Right cardiac atrium (tissue), 5 donors: ENCODE results near the gene SLC31A2. TPM values are rescaled to one million over a fixed set of nuclear protein-coding genes. Genes with fewer than 3 reads are reported as not detected.

Source experiments
- ATAC-seq, 2 donors: fragments of 200-7000 bp; cut with Tn5 transposase; one replicate each; pipeline versions ENCODE4 v1.8.0 to v1.9.1; 2020; ENCODE audit warnings: moderate library complexity in 2 of 2, mild to moderate bottlenecking in 1 of 2
- DNase-seq, 3 donors: peaks; one replicate each; pipeline ENCODE4 v3.0.0-alpha.2; 2020
- H3K27ac ChIP-seq: one replicate; pipeline ENCODE4 v1.5.1; 2013; ENCODE audit warnings: mild to moderate bottlenecking, low read length, control low read depth, moderate library complexity
- H3K27me3 ChIP-seq: one replicate; pipeline ENCODE4 v1.6.1; 2013; ENCODE audit not compliant: control insufficient read depth, insufficient read depth
- H3K4me1 ChIP-seq: one replicate; pipeline ENCODE4 v1.6.1; 2013; ENCODE audit warnings: low read length; ENCODE audit not compliant: control insufficient read depth, insufficient read depth
- H3K4me3 ChIP-seq: one replicate; pipeline ENCODE4 v1.5.1; 2013; ENCODE audit warnings: low read length, control low read depth
- H3K9me3 ChIP-seq: one replicate; pipeline ENCODE4 v1.6.1; 2013; ENCODE audit warnings: low read length; ENCODE audit not compliant: control insufficient read depth
- WGBS: extraction: QIAGEN DNeasy Blood & Tissue Kit; methylation state at CpG from one replicate; pipeline ENCODE4 v1.1.7; 2013; 5-methylcytosine and 5-hydroxymethylcytosine counted together
- intact Hi-C, 4 donors: fragments of 100-400 bp; cut with DNase I; formaldehyde crosslinking; loops; one replicate each; pipeline versions ENCODE4 v1.11.0 to v1.14.0; 2022 to 2023
- polyA plus RNA-seq: library from polyadenylated mRNA; stranded (reverse); fragments of 200-250 nt; gene quantifications from one replicate; pipeline ENCODE4 v1.2.3, GENCODE V29; 2013
- total RNA-seq, 4 donors: library from RNA; stranded (reverse); fragmentation: NEBNext Ultra II Directional; extraction: Animal tissue kit (Norgen Biotek cat#: 25700); gene quantifications; one replicate each; pipeline ENCODE4 v1.2.1, GENCODE V29; 2021
- donor health status: healthy with polysubstance abuse.
- donor health status: DM: no; HTN: yes; CAD: no.
- donor health status: DM: no; HTN: no; CAD: no.
- donor health status: DM: no; HTN: yes; CAD: no; lungs with severe emphysema.
- donor health status: DM: yes; HTN: yes; CAD: no.

The SLC31A2 gene
- total and polyA plus RNA-seq, 5 donors, result 8.8 to 11.4 (median 10.1) TPM

DNA sequence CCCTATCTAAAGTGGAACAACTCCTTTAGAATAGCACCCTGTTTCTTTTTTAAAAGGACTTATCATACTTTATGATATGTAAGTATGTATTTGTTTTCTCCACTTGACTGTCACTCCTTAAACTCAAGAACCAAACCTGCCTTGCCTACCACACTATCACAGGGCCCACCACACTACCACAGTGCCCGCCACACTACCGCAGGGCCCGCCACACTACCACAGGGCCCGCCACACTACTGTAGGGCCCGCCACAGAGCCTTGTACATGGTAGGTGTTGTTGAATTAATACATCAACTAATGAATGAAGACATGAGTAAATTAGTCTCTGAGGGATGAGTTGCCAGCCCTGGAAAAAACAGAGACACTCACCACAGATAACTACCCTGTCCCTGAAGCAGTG lies 18.0 kb downstream of the SLC31A2 start:
- WGBS, result 95% methylated on average over 5 of the region's 5 CpGs
- Histone ChIP-seq H3K4me1 (peaks cover 8% of the 10 kb centered on the region), H3K9me3 (no peaks in the 10 kb centered on the region), H3K27ac (no peak overlapping the region), H3K4me3 (no peak overlapping the region), H3K27me3 (no peaks in the 10 kb centered on the region)
- intact Hi-C loops, result no loop called here
- ATAC-seq (no peak), DNase-seq (no peak)

DNA sequence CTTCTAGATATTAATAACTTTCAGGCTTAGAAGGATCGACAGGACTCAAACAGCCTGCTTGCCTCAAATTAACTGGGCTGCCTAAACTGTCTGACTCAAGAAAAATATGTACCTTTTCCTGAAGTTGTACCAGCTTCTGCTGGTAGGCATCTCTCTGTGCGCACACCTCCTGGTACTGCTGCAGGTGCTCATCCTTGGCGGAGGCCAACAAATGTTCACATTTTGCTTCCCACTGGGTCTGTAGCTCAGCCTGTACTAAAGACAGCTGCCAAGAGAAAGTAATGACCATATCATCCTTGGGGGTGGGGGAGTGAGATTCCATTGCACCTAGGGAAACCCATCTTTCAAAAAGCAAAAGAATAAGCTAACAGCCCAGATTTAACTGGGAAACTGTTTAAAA lies 22.5 kb downstream of the SLC31A2 start:
- intact Hi-C loops, result no loop called here
- Histone ChIP-seq H3K9me3 (no peaks in the 10 kb centered on the region), H3K4me3 (no peak overlapping the region), H3K27ac (no peak overlapping the region), H3K4me1 (no peaks in the 10 kb centered on the region), H3K27me3 (no peaks in the 10 kb centered on the region)
- no peak for DNase-seq
- ATAC-seq, result no peak
- 88% methylated on average over 3 of the region's 3 CpGs for WGBS

- 94% methylated on average over 6 of the region's 6 CpGs for WGBS
- intact Hi-C loops, result no loop called here
- Histone ChIP-seq H3K27ac (no peak overlapping the region), H3K9me3 (no peaks in the 10 kb centered on the region), H3K4me3 (no peak overlapping the region), H3K27me3 (no peaks in the 10 kb centered on the region), H3K4me1 (no peaks in the 10 kb centered on the region)
- DNase-seq (no peak), ATAC-seq (no peak)
Observed at GRCh38 chr9:113176803-113177202, 26.0 kb downstream of the SLC31A2 start.

- WGBS, result 97% methylated on average over 2 of the region's 2 CpGs
- H3K4me3 ChIP-seq, result no peak overlapping the region
- no peak for ATAC-seq
- intact Hi-C loops, result no loop called here
- H3K9me3 ChIP-seq, result no peaks in the 10 kb centered on the region
- H3K27me3 ChIP-seq, result no peaks in the 10 kb centered on the region
- no peak overlapping the region for H3K27ac ChIP-seq
- H3K4me1 ChIP-seq, result no peaks in the 10 kb centered on the region
- no peak for DNase-seq
Observed at GRCh38 chr9:113177251-113177650, 26.4 kb downstream of the SLC31A2 start.

DNA sequence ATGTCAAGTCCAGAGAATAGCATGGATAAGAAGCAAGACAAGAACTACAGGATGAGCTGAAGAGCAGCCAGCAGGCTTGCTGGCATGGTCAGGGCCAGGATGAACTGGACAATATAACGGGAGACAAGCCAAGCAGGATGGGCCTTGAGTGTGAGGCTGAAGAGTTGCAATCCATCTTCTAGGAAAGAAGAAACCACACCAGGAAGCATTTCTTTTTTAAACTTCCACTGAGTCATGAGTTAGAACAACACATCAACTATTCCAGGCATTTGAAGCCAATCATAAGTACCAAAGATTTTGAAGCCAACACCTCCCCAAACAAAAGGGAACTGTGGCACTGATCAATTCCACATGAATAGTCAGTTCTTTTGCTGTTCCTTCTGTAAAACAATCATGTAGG lies 27.3 kb downstream of the SLC31A2 start:
- Histone ChIP-seq H3K27me3 (no peaks in the 10 kb centered on the region), H3K4me1 (no peaks in the 10 kb centered on the region), H3K27ac (no peak overlapping the region), H3K9me3 (no peaks in the 10 kb centered on the region), H3K4me3 (no peak overlapping the region)
- no peak for ATAC-seq
- 84% methylated on average over 1 of the region's 1 CpG for WGBS
- intact Hi-C loops, result no loop called here
- DNase-seq, result no peak

GRCh38 chr9:113179839-113180238 lies 29.0 kb downstream of the SLC31A2 start:
- Histone ChIP-seq H3K27ac (no peak overlapping the region), H3K4me3 (no peak overlapping the region), H3K27me3 (no peaks in the 10 kb centered on the region), H3K9me3 (no peaks in the 10 kb centered on the region), H3K4me1 (no peaks in the 10 kb centered on the region)
- intact Hi-C loops, result no loop called here
- DNase-seq, result no peak
- peak; percentile 29 to 64 for ATAC-seq
- 70% methylated on average over 1 of the region's 1 CpG for WGBS

DNA sequence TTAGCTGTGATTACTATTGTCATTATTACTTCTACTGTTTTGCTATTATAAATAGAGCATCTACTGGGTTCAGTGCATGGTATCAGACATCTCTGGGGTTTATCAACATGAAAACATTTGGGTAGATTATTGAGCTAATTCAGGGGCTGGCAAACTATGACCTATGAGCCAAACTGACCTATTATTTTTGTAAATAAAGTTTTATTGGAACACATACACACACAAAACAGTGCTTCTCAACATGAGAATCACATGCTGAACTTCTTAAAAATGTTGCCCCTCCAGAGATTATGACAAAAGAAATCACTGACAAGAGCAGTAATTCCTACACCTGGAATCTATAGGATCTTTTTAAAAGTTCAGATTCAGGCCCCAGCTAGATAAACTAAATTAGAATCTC lies 30.4 kb downstream of the SLC31A2 start:
- H3K9me3 ChIP-seq, result no peaks in the 10 kb centered on the region
- H3K4me3 ChIP-seq, result no peak overlapping the region
- DNase-seq (no peak), ATAC-seq (no peak)
- no peaks in the 10 kb centered on the region for H3K4me1 ChIP-seq
- no peak overlapping the region for H3K27ac ChIP-seq
- H3K27me3 ChIP-seq, result no peaks in the 10 kb centered on the region
- intact Hi-C loops, result no loop called here

DNA sequence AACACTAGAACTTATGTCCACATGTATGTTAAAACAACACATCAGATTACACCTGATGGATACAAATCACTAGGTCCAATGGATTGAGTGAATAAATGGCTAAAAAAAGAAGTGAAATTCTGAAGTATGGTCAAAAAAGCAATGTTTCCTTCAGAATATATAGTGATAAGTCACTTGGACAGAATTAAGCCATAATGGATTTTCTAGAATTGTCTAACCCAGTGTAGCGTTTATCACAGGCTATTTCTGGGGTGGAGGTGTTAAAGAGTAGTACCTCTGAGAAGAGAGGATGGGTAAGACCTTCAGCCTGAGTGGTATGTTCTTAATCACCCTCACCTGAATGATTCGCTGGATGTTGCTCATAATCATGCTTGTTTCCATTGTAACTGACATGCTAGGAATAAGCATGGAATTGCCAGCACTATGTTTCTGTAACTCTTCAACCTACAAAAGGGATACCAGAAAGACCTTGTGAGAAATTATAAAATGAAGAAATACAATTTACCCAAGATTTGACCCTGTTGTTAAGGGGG lies 33.2 kb downstream of the SLC31A2 start:
- DNase-seq (no peak), ATAC-seq (no peak)
- H3K27ac ChIP-seq, result no peak overlapping the region
- H3K4me1 ChIP-seq, result no peaks in the 10 kb centered on the region
- intact Hi-C loops, result no loop called here
- H3K9me3 ChIP-seq, result no peaks in the 10 kb centered on the region
- H3K27me3 ChIP-seq, result no peaks in the 10 kb centered on the region
- no peak overlapping the region for H3K4me3 ChIP-seq
- 87% methylated on average over 2 of the region's 2 CpGs for WGBS

GRCh38 chr9:113184539-113184938 lies 33.7 kb downstream of the SLC31A2 start:
- DNase-seq (no peak), ATAC-seq (no peak)
- Histone ChIP-seq H3K27ac (no peak overlapping the region), H3K4me3 (no peak overlapping the region), H3K9me3 (no peaks in the 10 kb centered on the region), H3K27me3 (no peaks in the 10 kb centered on the region), H3K4me1 (no peaks in the 10 kb centered on the region)
- intact Hi-C loops, result no loop called here
- 87% methylated on average over 2 of the region's 2 CpGs for WGBS

DNA sequence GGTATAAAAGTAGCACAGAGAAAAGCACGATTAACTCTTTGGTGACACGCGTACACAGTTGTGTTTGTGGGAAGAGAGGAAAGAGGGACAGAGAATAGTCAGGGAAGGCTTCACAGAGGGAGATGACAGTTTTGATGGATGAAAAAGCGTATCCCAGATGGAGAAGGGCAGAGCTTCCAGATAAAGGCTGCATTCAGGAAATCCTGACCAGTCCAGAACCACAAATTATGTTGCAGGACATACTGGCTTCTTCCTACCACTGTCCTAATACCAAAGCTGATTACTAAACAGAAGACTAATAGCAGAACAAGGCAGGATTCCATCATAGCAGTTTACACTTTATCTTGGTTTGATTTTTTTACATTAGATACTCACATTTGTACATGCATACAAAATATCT lies 34.5 kb downstream of the SLC31A2 start:
- Histone ChIP-seq H3K27me3 (no peaks in the 10 kb centered on the region), H3K9me3 (no peaks in the 10 kb centered on the region), H3K27ac (no peak overlapping the region), H3K4me1 (no peaks in the 10 kb centered on the region), H3K4me3 (no peak overlapping the region)
- no peak for ATAC-seq
- intact Hi-C loops, result no loop called here
- DNase-seq, result no peak
- 81% methylated on average over 4 of the region's 4 CpGs for WGBS

DNA sequence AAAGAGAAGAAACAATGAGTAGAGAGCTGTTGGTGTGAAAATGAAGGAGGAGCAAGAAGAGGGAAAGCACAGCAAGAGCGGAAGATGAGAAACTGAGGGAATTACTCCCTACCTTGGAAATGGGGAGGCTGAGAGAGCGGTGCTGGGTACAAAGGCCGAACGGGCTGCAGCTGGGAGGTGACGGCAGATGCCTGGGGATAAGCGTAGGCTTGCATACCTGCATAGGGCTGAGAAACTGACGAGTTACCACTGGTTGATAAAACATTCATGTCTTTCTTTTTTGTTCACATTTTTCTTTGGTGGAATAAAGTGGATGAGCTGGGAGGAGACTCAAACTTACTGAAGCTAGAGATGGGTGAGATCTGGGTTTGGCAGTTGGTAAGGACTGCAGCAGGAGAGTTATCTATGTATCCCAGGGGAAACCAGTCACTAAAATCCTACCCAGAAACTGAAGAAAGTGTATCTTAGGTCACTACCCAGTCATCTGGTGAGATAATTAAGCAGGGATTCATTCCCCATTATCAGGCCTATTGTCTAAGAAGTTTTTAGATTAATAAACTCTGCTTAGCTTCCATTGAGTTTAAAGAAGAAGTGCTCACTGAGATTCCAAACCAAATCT lies 35.4 kb downstream of the SLC31A2 start:
- 96% methylated on average over 7 of the region's 7 CpGs for WGBS
- DNase-seq (no peak), ATAC-seq (no peak)
- intact Hi-C loops, result no loop called here
- Histone ChIP-seq H3K4me1 (no peaks in the 10 kb centered on the region), H3K27me3 (no peaks in the 10 kb centered on the region), H3K27ac (no peak overlapping the region), H3K4me3 (no peak overlapping the region), H3K9me3 (no peaks in the 10 kb centered on the region)
